Naive B cell (primary cell): ENCODE results near the gene TP73. TPM values are rescaled to one million over a fixed set of nuclear protein-coding genes. Genes with fewer than 3 reads are reported as not detected.

ENCODE experiments used
- ATAC-seq, 2 donors: fragments of 150-1000 bp; cut with Tn5 transposase; 2 replicates each; pipeline ENCODE4 v1.10.0; 2021; ENCODE audit warnings: low read depth in 2 of 2, mild to moderate bottlenecking in 2 of 2, moderate library complexity in 2 of 2
- DNase-seq: peaks from one replicate; pipeline ENCODE4 v3.0.0; 2022
- H3K27ac Mint-ChIP-seq, 6 donors: one replicate each; pipeline ENCODE4 v1.8.0; 2020 to 2022; ENCODE audit warnings: mild to moderate bottlenecking in 6 of 6, mixed read lengths in 6 of 6, moderate library complexity in 5 of 6, inconsistent platforms in 2 of 6
- H3K27me3 Mint-ChIP-seq, 3 donors: one replicate each; pipeline ENCODE4 v1.8.0; 2021 to 2022; ENCODE audit warnings: mixed read lengths in 3 of 3, mild to moderate bottlenecking in 1 of 3
- H3K36me3 Mint-ChIP-seq, 2 donors: one replicate each; pipeline ENCODE4 v1.8.0; 2020 to 2022; ENCODE audit warnings: mixed read lengths in 2 of 2, inconsistent platforms in 1 of 2, mild to moderate bottlenecking in 1 of 2
- H3K4me1 Mint-ChIP-seq, 3 donors: one replicate each; pipeline ENCODE4 v1.8.0; 2020 to 2022; ENCODE audit warnings: mixed read lengths in 3 of 3, inconsistent platforms in 1 of 3, mild to moderate bottlenecking in 1 of 3, moderate library complexity in 1 of 3
- H3K4me3 Mint-ChIP-seq, 8 donors: one replicate each; pipeline ENCODE4 v1.8.0; 2020 to 2022; ENCODE audit warnings: mild to moderate bottlenecking in 8 of 8, mixed read lengths in 8 of 8, moderate library complexity in 8 of 8, inconsistent platforms in 2 of 8
- H3K9me3 Mint-ChIP-seq, 7 donors: one replicate each; pipeline ENCODE4 v1.8.0; 2020 to 2022; ENCODE audit warnings: mixed read lengths in 7 of 7, mild to moderate bottlenecking in 5 of 7, inconsistent platforms in 2 of 7, moderate library complexity in 1 of 7
- polyA plus RNA-seq, 6 donors: library from polyadenylated mRNA; unstranded; fragments of 300-500 nt; fragmentation: Illumina TruSeq; gene quantifications; one replicate each; pipeline ENCODE4 v1.2.3, GENCODE V29; 2021; ENCODE audit warnings: low read depth in 6 of 6

TP73 gene
- polyA plus RNA-seq, 6 donors from 2014 or later = not detected

DNA sequence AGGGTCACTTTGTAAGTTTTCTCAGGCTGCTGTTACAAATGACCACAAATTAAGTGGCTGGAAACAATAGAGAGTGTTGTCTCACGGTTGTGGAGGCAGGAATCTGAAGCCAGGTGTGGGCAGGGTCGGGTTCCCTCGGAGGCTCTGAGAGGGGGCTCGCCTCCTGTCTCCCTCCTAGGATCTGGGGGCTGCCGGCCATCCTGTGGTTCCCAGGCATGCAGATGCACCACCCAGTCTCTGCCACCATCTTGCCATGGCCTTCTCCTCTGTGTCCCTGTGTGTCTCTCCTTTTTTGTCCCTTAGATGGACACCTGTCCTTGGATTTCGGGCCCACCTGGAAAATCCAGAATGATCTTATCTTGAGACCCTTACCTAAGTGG lies 4.8 kb downstream of the TP73 start:
- H3K9me3 Mint-ChIP-seq = peaks cover 0 to 2% (median 0%) of the 10 kb centered on the region in 7 donors
- H3K27me3 Mint-ChIP-seq = peaks cover 51 to 66% (median 62%) of the 10 kb centered on the region in 3 donors
- ATAC-seq (no peak), DNase-seq (no peak)
- no peak overlapping the region for H3K27ac Mint-ChIP-seq
- H3K4me1 Mint-ChIP-seq = peaks cover 0 to 5% (median 0%) of the 10 kb centered on the region in 3 donors
- H3K36me3 Mint-ChIP-seq = no peaks in the 10 kb centered on the region
- H3K4me3 Mint-ChIP-seq = no peak overlapping the region

DNA sequence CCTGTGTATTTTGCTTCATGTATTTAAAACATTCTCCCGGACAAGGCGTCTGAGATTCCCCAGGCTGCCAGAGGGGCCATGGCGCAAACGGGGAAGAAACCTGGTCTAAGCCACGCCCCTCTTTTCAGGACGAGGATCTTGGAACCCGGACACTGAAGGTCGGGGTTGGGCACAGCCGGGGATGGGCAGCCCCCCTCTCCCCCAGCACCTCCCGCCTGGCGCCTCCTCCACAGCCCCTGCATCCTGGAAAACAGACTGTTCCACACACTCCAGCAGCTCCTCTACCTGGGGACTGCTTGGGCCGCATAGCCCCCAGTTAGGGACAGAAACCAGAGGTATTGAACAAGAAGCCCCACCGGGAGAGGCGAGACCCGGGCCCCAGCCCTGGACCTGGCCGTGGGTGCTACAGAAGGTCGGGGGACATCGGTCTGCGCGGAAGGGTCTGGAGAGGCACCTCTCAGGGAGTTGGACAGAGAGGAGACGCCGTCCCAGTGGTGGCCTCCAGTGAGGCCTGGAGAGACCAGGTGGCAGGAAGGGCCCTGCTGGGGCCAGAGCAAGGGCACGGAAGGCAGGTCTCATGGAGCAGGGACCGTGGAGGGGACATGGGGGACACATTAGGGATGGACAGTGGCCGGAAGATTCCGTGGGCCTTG lies 5.4 kb downstream of the TP73 start:
- ATAC-seq (no peak), DNase-seq (no peak)
- H3K27ac Mint-ChIP-seq = peak overlapping the region in 1 of 6 donors; percentile 76
- peak overlapping the region in 1 of 8 donors; percentile 29 for H3K4me3 Mint-ChIP-seq
- peaks cover 0 to 2% (median 0%) of the 10 kb centered on the region in 7 donors for H3K9me3 Mint-ChIP-seq
- H3K36me3 Mint-ChIP-seq = no peaks in the 10 kb centered on the region
- peaks cover 0 to 5% (median 0%) of the 10 kb centered on the region in 3 donors for H3K4me1 Mint-ChIP-seq
- H3K27me3 Mint-ChIP-seq = peaks cover 51 to 71% (median 62%) of the 10 kb centered on the region in 3 donors

DNA sequence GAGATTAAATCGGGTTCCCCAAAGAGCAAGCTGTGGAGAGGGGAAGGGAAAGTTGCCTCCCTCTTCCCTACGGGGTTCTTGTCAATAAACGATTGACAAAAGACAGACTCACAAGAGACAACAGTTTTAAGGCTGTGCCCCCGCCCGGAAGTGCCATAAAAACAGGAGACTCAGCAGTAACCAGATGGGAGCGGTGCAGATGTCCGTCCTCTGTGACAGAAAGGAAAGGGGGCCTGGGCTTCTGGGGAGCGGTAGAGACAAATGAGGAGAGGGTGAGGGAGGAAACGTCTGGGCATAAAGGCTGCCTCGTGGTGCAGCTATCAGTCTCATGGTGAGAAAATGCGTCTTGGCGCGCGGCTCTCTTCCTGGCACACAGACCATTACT lies 5.9 kb downstream of the TP73 start:
- DNase-seq = no peak
- peak overlapping the region in 1 of 6 donors; percentile 76 for H3K27ac Mint-ChIP-seq

DNA sequence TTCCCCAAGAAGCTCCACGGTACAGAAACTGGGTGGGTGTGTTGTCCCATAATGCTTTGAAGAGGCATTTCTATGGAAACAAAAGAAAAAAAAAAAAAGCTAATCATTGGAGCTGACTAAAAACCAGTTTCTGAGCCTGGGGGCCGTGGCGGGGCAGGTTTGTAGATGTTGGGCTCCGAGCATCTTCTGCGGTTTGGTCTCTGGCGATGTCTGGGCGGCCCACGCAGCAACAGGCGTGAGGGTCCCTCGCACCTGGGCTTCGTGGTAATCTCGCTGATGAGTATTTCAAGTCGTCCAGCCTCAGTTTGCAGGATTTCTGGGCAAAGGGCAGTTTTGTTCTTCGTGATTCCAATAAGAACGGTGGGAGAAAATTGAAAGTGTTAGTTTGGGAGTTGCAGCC lies 6.8 kb downstream of the TP73 start:
- H3K36me3 Mint-ChIP-seq = no peaks in the 10 kb centered on the region
- H3K4me1 Mint-ChIP-seq = peaks cover 0 to 3% (median 0%) of the 10 kb centered on the region in 3 donors
- ATAC-seq = no peak
- no peak overlapping the region for H3K4me3 Mint-ChIP-seq
- peaks cover 0 to 2% (median 0%) of the 10 kb centered on the region in 7 donors for H3K9me3 Mint-ChIP-seq
- no peak overlapping the region for H3K27ac Mint-ChIP-seq
- DNase-seq = no peak
- H3K27me3 Mint-ChIP-seq = peaks cover 42 to 59% (median 52%) of the 10 kb centered on the region in 3 donors

More for the DNA sequence above, 5.9 kb downstream of the TP73 start:
- H3K4me3 Mint-ChIP-seq = no peak overlapping the region
- H3K4me1 Mint-ChIP-seq = peaks cover 0 to 4% (median 0%) of the 10 kb centered on the region in 3 donors
- no peak for ATAC-seq
- H3K27me3 Mint-ChIP-seq = peaks cover 50 to 68% (median 61%) of the 10 kb centered on the region in 3 donors
- H3K36me3 Mint-ChIP-seq = no peaks in the 10 kb centered on the region
- peaks cover 0 to 2% (median 0%) of the 10 kb centered on the region in 7 donors for H3K9me3 Mint-ChIP-seq

DNA sequence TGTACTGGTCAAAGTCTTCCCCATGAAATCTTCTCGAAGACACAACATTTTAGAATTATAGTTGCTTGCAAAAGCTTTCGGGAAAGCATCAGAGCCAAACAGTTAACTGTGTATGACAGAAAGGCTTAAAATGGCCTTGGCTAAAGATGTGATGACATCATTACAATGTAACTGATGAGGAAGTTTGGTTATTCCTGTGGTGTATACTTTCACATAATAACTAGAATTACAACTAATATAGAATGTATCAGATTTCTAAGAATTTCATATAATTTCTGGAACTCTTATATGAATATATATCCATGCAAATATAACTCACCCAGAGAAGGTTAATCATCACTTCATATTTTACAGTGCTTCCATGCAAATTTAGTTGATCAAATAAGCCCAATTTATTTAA lies 8.4 kb downstream of the TP73 start:
- H3K27me3 Mint-ChIP-seq = peaks cover 29 to 43% (median 36%) of the 10 kb centered on the region in 3 donors
- H3K4me3 Mint-ChIP-seq = no peak overlapping the region
- no peaks in the 10 kb centered on the region for H3K36me3 Mint-ChIP-seq
- ATAC-seq (no peak), DNase-seq (no peak)
- peaks cover 0 to 14% (median 0%) of the 10 kb centered on the region in 3 donors for H3K4me1 Mint-ChIP-seq
- H3K27ac Mint-ChIP-seq = no peak overlapping the region
- no peaks in the 10 kb centered on the region for H3K9me3 Mint-ChIP-seq

DNA sequence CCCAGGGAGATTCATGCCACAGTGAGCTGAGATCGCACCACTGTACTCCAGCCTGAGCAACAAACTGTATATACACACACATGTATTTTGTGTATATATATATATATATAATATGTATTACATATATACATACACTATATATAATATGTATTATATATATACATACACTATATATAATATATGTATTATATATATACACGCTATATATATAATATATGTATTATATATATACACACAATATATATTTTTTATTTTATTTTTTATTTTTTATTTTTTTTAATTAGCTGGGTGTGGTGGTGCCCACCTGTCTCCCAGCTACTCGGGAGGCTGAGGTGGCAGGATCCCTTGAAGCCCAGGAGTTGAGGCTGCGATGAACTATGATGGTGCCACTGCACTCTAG lies 9.3 kb downstream of the TP73 start:
- Mint-ChIP-seq H3K4me3 (no peak overlapping the region), H3K36me3 (no peaks in the 10 kb centered on the region), H3K9me3 (no peaks in the 10 kb centered on the region)

DNA sequence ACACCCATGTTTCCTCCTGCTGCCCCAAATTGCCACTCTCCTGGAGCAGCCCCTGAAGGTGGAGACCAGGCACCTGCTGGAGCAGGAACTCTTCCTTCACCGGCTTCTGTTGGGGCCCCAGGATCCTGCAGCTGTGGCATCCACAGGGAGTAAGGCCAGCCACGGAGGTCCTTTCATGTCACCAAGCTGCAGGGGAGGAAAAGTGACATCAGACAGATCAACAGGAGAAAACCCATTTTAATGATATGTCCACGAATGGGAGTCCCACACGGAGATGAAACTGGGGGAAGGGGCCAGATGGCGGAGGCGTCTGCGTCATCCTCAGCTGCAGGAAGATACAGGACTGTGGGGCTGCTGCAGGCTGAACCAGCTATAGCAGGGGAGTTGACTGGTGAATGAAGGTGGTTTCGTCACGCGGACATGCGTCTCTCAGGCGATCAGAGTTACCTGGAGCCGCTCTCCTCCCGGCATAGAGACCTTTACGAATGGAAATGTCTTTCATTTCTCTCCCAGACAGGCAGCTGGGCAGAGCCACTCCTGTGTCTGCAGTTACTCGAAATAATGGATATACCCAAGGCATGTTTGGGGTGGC lies 9.9 kb downstream of the TP73 start:
- Mint-ChIP-seq H3K27me3 (peaks cover 16 to 28% (median 21%) of the 10 kb centered on the region in 3 donors), H3K4me1 (peaks cover 12 to 26% (median 13%) of the 10 kb centered on the region in 3 donors), H3K27ac (no peak overlapping the region), H3K9me3 (no peaks in the 10 kb centered on the region), H3K4me3 (no peak overlapping the region), H3K36me3 (no peaks in the 10 kb centered on the region)
- no peak for DNase-seq
- ATAC-seq = no peak

More for the DNA sequence above, 9.3 kb downstream of the TP73 start:
- DNase-seq (no peak), ATAC-seq (no peak)
- no peak overlapping the region for H3K27ac Mint-ChIP-seq
- H3K4me1 Mint-ChIP-seq = peaks cover 6 to 20% (median 7%) of the 10 kb centered on the region in 3 donors
- peaks cover 21 to 34% (median 26%) of the 10 kb centered on the region in 3 donors for H3K27me3 Mint-ChIP-seq

DNA sequence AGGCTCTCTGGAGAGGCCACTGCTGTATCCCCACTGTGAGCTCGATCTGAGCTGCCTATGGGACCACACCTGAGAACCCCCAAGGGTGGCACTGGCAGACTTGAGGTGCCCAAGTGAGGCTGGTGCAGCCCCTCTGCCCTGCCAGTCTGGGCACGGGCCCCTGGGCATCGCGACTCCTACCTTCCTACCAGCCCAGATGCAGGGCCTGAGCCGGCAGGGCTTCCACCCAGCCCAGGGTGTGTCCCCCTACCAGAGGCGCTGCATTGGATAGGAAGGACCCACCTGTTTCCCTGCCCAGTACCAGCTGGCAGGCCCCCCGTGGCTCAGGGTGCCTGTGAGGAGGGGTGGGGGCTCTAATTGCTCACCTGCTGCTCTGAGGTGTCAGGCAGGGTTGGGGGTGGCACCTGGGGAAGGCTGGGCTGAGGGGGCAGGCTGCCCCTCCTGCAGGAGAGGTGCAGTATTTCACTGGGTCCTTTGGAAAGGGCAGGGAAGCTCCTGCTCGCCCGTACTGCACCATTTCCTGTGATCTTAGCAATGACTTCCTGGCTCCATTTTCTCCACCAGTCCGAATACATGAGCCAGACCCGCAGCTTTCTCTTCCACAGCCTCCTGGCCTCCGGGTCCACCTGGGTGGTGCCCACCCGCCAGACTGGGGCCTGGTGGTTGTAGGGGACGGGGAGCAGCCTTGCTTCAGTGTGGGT lies 11.8 kb downstream of the TP73 start:
- Mint-ChIP-seq H3K27me3 (peaks cover 1 to 10% (median 2%) of the 10 kb centered on the region in 3 donors), H3K36me3 (no peaks in the 10 kb centered on the region), H3K4me1 (peaks cover 24 to 40% (median 29%) of the 10 kb centered on the region in 3 donors), H3K9me3 (no peaks in the 10 kb centered on the region), H3K4me3 (peak overlapping the region in 1 of 8 donors; percentile 13), H3K27ac (no peak overlapping the region)
- ATAC-seq (no peak), DNase-seq (no peak)

DNA sequence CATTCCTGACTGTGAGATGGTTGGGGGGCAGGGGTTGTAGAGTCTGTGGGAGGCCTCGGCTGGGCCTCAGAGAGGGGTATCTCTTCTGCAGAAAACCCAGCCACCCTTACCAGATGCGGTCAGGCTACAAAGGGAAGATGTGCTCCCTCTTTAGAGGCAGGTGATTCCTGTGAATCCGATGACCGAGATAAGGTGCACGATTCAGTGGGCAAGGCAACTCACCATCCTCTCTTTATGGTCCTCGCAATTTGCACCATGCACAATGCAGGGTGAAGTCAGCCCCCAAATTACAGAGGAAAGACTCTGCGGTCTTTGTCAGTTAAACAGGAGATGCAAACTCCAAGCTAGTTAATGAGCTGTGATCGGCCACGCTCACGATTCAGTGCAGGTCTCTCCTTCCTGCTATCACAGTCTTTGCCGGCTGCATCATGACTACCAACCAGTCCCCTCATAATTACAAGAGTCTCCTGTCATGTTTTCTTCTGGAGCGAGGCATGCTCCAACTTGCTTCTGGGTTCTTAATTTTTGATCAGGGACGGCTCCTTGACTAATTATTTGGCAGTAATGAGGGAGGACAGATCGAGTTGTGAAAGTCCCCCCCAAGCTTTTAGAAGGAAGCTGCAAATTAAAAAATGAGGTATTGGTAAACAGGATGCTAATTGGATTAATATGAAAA lies 12.5 kb downstream of the TP73 start:
- peaks cover 0 to 12% (median 0%) of the 10 kb centered on the region in 3 donors for H3K27me3 Mint-ChIP-seq
- DNase-seq (no peak), ATAC-seq (no peak)
- no peaks in the 10 kb centered on the region for H3K9me3 Mint-ChIP-seq
- no peaks in the 10 kb centered on the region for H3K36me3 Mint-ChIP-seq
- peaks cover 24 to 40% (median 29%) of the 10 kb centered on the region in 3 donors for H3K4me1 Mint-ChIP-seq
- H3K4me3 Mint-ChIP-seq = peak overlapping the region in 4 of 8 donors; percentile 34 to 64 (median 55)
- H3K27ac Mint-ChIP-seq = peak overlapping the region in 3 of 6 donors; percentile 26 to 69 (median 28)

DNA sequence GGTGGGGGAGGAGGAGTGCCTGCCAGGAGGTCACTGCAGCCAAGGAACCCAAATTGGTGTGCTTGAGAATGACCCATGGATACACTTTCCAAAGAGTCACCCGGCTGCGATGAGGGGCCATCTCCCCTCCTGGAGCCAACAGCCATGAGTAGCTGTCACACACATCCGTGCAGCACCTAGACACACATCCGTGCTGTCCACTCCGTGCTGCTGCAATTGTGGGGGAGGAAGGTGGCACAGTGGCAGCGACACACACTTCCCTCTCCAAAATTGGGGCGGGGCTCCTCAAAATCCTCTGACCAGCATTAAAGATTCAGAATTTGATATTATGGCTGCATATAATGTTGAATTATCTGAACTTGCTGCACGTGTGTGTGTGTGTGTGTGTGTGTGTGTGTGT lies 15.8 kb downstream of the TP73 start:
- no peaks in the 10 kb centered on the region for H3K9me3 Mint-ChIP-seq
- no peak for DNase-seq
- peak overlapping the region in 4 of 6 donors; percentile 9 to 86 (median 48) for H3K27ac Mint-ChIP-seq
- H3K4me1 Mint-ChIP-seq = peaks cover 35 to 50% (median 48%) of the 10 kb centered on the region in 3 donors
- H3K27me3 Mint-ChIP-seq = peaks cover 0 to 16% (median 0%) of the 10 kb centered on the region in 3 donors
- H3K4me3 Mint-ChIP-seq = peak overlapping the region in 5 of 8 donors; percentile 60 to 88 (median 69)
- no peaks in the 10 kb centered on the region for H3K36me3 Mint-ChIP-seq
- no peak for ATAC-seq

DNA sequence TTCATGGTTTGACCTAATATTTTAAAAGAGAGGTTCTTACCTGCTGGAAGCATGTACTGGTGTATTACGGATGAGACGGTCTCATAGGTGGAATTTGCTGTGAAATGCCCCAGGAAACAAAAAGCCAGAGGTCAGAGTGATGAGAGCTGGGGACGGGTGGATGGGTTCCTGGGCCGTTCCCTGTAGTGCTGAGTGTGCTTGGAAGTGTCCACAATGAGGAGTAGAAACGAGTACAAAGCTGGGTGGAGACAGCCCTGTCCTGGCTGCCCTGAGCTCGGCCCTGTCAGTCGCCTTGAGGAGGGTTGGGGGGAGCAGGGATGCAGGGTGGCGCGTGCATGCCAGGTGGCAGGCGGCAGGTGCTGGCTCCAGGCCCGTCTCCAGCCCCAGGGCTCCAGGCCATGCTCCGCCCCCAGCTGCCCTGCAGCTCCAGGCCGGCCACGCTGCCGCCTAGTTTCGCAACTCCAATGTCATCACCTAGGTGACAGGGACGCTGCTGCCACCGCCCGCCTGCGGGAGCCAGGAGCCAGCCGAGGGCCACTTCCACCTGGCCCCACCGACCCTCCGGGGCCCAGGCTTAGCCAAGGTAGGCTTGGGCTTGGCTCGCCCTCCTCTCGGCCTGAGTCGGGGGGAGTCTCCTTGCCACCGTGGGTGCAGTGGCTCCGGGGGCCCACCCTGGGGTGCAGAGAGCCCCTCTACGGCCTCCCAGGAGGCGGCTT lies 16.4 kb downstream of the TP73 start:
- peaks cover 41 to 54% (median 52%) of the 10 kb centered on the region in 3 donors for H3K4me1 Mint-ChIP-seq
- no peaks in the 10 kb centered on the region for H3K9me3 Mint-ChIP-seq
- ATAC-seq (no peak), DNase-seq (no peak)
- peaks cover 0 to 16% (median 6%) of the 10 kb centered on the region in 3 donors for H3K27me3 Mint-ChIP-seq
- H3K36me3 Mint-ChIP-seq = no peaks in the 10 kb centered on the region
- H3K4me3 Mint-ChIP-seq = peak overlapping the region in 1 of 8 donors; percentile 88
- peak overlapping the region in 3 of 6 donors; percentile 9 to 86 (median 54) for H3K27ac Mint-ChIP-seq

DNA sequence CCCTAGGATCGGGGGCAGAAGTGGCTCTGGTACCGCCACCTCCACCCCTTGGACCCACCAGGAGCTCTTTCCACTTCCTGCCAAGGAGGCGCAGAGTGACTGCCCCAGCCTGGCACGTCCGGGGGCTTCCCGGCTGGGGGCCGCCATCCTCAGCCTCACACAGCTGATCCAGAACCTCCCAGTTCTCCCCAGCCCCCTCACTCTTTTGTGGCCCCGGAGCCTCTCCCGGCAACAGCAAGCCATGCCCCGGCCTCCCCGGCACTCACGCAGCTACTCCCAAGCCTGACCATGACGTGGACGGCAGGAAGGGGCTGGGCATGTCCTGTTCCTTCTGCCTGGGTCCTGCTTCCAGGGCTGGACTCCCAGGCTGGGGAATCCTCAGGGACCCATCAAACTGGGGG lies 17.1 kb downstream of the TP73 start:
- peaks cover 41 to 58% (median 51%) of the 10 kb centered on the region in 3 donors for H3K4me1 Mint-ChIP-seq
- ATAC-seq = no peak

More for the DNA sequence above, 17.1 kb downstream of the TP73 start:
- H3K27ac Mint-ChIP-seq = no peak overlapping the region
- H3K27me3 Mint-ChIP-seq = peaks cover 0 to 16% (median 6%) of the 10 kb centered on the region in 3 donors
- DNase-seq = no peak
- no peak overlapping the region for H3K4me3 Mint-ChIP-seq
- H3K9me3 Mint-ChIP-seq = no peaks in the 10 kb centered on the region
- H3K36me3 Mint-ChIP-seq = no peaks in the 10 kb centered on the region
